ENCODE measurements around the gene HSD17B13.
"Not testable (repeated sequence)": the region's sequence is repeated elsewhere in the genome, so short reads cannot be mapped to it uniquely, and the experiment has no call there.

HSD17B13 gene, protein sequence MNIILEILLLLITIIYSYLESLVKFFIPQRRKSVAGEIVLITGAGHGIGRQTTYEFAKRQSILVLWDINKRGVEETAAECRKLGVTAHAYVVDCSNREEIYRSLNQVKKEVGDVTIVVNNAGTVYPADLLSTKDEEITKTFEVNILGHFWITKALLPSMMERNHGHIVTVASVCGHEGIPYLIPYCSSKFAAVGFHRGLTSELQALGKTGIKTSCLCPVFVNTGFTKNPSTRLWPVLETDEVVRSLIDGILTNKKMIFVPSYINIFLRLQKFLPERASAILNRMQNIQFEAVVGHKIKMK

DNA sequence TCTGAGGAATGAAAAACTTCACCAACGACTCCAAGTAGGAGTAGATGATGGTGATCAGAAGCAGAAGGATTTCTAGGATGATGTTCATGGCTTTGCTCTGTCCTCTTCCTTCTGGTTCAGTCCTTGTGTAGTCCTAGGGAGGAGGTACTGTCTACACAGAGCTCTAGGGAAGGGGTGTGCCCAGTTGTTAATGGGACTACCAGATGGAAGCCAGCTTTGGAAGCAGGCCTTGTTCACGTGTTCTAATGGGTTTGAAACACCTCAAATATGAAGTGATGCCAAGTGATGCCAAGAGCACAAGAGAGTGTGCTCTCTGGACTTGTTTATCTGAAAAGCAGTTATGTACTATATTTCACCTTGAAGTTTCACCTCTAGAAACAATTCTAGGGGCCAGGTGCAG is at the start of gene HSD17B13:
Gene HSD17B13 (minus strand): TSS at position 129 of the 400 bp plus-strand sequence. CDS start 41 bp downstream, at position 88.
- Mint-ChIP-seq H3K27me3 (no peaks in the 10 kb centered on the region), H3K36me3 (ENCODE audit: low read depth) (no peaks in the 10 kb centered on the region), H3K27ac (no peak within 1 kb of the TSS), H3K4me1 (no peaks in the 10 kb centered on the region), H3K9me3 (no peaks in the 10 kb centered on the region), H3K4me3 (no peak within 1 kb of the TSS)
- no peak for DNase-seq
- ATAC-seq, result no peak

DNA sequence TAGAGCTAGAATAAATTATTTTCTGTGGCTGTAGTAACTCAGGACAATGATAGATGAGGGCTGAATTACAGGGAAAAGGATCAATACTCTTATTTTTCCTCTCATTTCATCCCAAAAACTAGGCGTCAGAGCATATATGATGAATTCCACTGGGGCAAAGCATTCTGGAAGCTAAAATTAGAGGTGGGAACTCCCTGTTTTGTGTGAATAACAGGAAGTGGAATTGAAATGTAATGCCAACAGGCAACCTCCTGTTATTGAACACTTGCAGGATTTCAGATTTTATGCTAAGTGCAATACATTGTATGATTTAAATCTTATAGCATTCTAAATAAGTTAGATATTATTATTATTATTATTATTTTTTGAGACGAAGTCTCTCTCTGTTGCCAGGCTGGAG is 47.4 kb upstream of the HSD17B13 start:
- no peak overlapping the region for H3K4me3 Mint-ChIP-seq
- ATAC-seq, result no peak
- no peaks in the 10 kb centered on the region for H3K4me1 Mint-ChIP-seq
- no peaks in the 10 kb centered on the region for H3K9me3 Mint-ChIP-seq
- H3K36me3 Mint-ChIP-seq (ENCODE audit: low read depth), result peaks cover 20% of the 10 kb centered on the region
- no peaks in the 10 kb centered on the region for H3K27me3 Mint-ChIP-seq
- no peak for DNase-seq
- H3K27ac Mint-ChIP-seq, result no peak overlapping the region

DNA sequence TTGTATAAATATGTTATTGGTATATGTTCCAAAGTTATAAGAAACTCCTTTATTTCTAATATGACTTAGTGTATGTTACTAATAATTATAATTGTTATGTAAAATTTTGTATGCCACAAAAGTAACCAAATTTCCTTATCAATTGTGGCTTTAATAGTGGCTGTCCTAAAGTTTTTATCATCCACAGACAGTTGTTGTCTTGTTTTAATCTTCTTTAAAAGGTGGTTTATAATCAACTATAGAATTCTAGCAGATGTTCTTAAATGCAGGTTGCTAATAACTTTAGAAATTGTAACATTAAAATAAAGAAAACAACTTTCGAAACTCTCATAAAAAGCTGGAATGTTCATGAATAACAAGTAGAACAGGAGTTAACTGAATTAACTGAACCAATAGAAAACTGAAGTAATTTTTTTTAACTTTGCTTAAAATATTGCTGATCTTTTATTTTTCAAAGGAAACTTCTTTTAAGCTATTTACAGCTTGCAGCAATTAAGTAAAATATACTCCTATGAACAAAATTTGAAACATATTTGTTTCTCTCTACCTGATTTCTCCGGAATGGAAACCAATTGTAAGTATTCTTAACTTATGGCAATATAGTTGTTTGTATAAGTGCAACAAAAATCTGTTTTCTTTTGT is 44.0 kb upstream of the HSD17B13 start:
- no peaks in the 10 kb centered on the region for H3K27me3 Mint-ChIP-seq
- no peak overlapping the region for H3K4me3 Mint-ChIP-seq
- peaks cover 20% of the 10 kb centered on the region for H3K36me3 Mint-ChIP-seq (ENCODE audit: low read depth)
- H3K9me3 Mint-ChIP-seq, result no peaks in the 10 kb centered on the region
- ATAC-seq, result no peak
- no peak for DNase-seq
- no peak overlapping the region for H3K27ac Mint-ChIP-seq
- H3K4me1 Mint-ChIP-seq, result no peaks in the 10 kb centered on the region

GRCh38 chr4:87365348-87365747 is 42.7 kb upstream of the HSD17B13 start:
- no peaks in the 10 kb centered on the region for H3K9me3 Mint-ChIP-seq
- H3K4me1 Mint-ChIP-seq, result no peaks in the 10 kb centered on the region
- H3K36me3 Mint-ChIP-seq (ENCODE audit: low read depth), result peaks cover 16% of the 10 kb centered on the region
- H3K4me3 Mint-ChIP-seq, result no peak overlapping the region
- no peak for ATAC-seq
- no peak overlapping the region for H3K27ac Mint-ChIP-seq
- H3K27me3 Mint-ChIP-seq, result no peaks in the 10 kb centered on the region
- DNase-seq, result no peak

GRCh38 chr4:87363552-87363951 is 40.9 kb upstream of the HSD17B13 start:
- Mint-ChIP-seq H3K9me3 (no peaks in the 10 kb centered on the region), H3K27me3 (no peaks in the 10 kb centered on the region), H3K4me3 (no peak overlapping the region), H3K36me3 (ENCODE audit: low read depth) (peaks cover 14% of the 10 kb centered on the region), H3K27ac (no peak overlapping the region), H3K4me1 (no peaks in the 10 kb centered on the region)
- DNase-seq, result no peak
- ATAC-seq, result no peak

DNA sequence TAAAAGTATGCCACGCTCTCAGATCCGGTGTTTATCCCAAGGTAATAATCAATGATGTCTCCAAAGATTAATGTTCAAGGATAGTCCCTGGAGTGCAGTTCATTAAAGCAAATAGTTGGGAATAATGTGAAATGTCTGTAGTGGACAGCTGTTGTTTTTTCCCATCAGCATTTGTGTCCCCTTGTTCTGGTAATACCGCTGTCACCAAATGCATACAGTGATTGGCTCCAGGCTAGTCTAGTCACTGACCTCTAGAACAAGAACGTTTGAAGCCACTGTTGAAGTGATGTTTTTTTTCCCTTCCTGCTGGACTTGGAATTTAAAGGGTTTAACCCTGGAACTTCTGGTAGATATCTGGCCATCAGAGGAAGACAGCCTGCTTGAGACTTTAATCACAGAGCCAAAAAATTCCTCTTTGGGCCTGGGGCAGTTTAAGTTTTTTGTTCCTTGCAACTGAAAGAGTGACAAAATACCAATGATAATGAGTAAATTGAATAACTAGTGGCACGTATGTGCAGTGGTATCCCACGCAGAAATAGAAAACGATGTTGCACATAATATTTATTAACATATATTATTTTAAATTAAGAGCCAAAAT is 37.8 kb upstream of the HSD17B13 start:
- Mint-ChIP-seq H3K27ac (no peak overlapping the region), H3K9me3 (no peaks in the 10 kb centered on the region), H3K4me1 (no peaks in the 10 kb centered on the region), H3K4me3 (no peak overlapping the region), H3K27me3 (no peaks in the 10 kb centered on the region), H3K36me3 (ENCODE audit: low read depth) (peaks cover 14% of the 10 kb centered on the region)
- no peak for DNase-seq
- no peak for ATAC-seq

GRCh38 chr4:87359258-87359657 is 36.6 kb upstream of the HSD17B13 start:
- no peak overlapping the region for H3K27ac Mint-ChIP-seq
- no peaks in the 10 kb centered on the region for H3K9me3 Mint-ChIP-seq
- H3K4me1 Mint-ChIP-seq, result no peaks in the 10 kb centered on the region
- ATAC-seq, result no peak
- DNase-seq, result no peak
- H3K36me3 Mint-ChIP-seq (ENCODE audit: low read depth), result peaks cover 9% of the 10 kb centered on the region
- no peak overlapping the region for H3K4me3 Mint-ChIP-seq
- H3K27me3 Mint-ChIP-seq, result no peaks in the 10 kb centered on the region

DNA sequence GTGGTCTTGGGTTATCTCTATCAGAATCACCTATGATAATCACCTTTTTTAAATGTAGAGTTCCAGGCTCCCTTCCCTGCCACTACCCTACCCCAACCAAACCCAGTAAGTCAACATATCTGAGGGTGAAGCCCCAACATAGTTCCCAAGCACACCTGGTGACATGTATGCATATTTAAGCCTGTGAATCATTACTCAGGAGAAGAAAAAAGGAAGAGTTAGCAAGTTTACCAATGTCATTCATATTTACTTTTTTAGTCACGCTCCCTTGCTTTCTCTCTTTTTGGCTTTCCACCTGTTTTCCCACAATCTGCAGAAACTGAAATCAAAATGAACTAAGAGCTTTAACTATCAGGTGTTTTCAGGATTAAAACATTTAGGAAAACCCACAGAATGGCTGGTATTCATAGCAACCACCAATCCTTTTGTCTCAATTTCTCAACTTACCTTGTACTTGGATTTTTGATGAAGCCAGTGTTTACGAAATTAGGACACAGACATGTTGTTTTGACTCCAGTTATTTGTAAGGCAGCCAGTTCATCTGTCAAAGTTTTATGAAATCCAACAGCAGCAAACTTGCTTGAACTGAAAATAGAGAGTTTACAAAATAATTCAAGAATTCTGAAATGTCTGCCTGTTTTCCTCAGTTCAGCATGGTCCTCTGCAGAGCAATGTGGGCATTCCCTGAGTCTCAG is 34.3 kb upstream of the HSD17B13 start:
- no peak for ATAC-seq
- H3K9me3 Mint-ChIP-seq, result no peaks in the 10 kb centered on the region
- DNase-seq, result no peak
- H3K27ac Mint-ChIP-seq, result no peak overlapping the region
- no peak overlapping the region for H3K4me3 Mint-ChIP-seq
- H3K4me1 Mint-ChIP-seq, result no peaks in the 10 kb centered on the region
- H3K36me3 Mint-ChIP-seq (ENCODE audit: low read depth), result peaks cover 16% of the 10 kb centered on the region
- no peaks in the 10 kb centered on the region for H3K27me3 Mint-ChIP-seq

DNA sequence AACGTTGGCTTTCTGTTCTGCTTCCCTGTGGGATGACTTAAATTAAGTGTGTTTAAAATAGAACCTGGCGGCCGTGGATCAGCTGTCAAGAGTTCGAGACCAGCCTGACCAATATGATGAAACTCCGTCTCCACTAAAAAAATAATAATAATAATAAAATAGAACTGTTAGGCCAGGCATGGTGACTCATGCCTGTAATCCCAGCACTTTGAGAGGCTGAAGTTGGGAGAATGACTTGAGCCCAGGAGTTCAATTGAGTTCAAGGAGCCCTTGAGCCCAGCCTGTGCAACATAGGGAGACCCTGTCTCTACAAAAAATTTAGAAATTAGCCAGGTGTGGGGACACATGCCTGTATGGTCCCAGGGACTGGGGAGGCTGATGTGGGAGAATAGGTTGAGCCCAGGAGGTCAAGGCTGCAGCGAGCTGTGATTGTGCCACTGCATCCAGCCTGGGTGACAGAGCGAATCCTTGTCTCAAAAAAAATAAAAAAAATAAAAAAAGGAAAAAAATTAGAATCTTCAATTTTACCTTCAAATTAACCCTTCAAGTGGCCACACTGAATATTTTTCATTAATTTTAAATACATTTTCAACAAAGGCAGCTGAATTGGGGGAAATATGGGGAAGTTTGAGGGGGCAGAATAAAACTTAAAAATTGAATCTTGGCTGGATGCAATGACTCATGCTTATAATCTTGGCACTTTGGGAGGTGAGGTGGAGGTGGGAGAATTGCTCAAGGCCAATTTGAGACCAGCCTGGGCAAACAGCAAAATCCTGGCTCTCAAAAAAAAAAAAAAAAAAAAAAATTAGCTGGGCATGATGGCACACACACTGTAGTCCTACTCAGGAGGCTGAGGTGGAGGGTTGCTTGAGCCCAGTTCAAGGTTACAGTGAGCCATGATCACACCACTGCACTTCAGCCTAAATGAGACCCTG is 31.8 kb upstream of the HSD17B13 start:
- Mint-ChIP-seq H3K27ac (no peak overlapping the region), H3K4me1 (no peaks in the 10 kb centered on the region), H3K27me3 (no peaks in the 10 kb centered on the region), H3K36me3 (ENCODE audit: low read depth) (peaks cover 12% of the 10 kb centered on the region), H3K9me3 (no peaks in the 10 kb centered on the region), H3K4me3 (no peak overlapping the region)
- ATAC-seq (no peak), DNase-seq (no peak)

DNA sequence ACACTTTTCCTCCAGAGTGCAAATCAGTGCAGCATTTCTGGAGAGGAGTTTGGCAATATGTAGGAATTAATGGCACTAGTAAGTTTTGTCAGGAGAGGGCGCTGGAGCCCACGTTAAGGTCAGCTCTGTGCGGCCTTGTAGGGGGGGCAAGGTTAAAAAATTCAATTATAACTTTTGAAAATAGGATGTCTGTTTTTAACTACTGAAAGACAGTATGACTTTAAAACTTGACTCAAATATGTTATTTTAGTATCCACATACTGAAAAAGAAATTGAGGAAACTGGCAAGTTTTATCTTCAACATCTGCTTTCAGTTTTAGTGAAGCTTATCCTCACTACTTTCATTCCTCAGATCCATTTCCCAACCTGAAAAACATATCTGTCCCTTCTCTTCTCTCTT is 30.9 kb upstream of the HSD17B13 start:
- H3K27me3 Mint-ChIP-seq, result no peaks in the 10 kb centered on the region
- no peak overlapping the region for H3K27ac Mint-ChIP-seq
- no peaks in the 10 kb centered on the region for H3K4me1 Mint-ChIP-seq
- H3K36me3 Mint-ChIP-seq (ENCODE audit: low read depth), result peaks cover 12% of the 10 kb centered on the region
- DNase-seq (peak; percentile 12), ATAC-seq (no peak)
- H3K4me3 Mint-ChIP-seq, result no peak overlapping the region
- H3K9me3 Mint-ChIP-seq, result no peaks in the 10 kb centered on the region

DNA sequence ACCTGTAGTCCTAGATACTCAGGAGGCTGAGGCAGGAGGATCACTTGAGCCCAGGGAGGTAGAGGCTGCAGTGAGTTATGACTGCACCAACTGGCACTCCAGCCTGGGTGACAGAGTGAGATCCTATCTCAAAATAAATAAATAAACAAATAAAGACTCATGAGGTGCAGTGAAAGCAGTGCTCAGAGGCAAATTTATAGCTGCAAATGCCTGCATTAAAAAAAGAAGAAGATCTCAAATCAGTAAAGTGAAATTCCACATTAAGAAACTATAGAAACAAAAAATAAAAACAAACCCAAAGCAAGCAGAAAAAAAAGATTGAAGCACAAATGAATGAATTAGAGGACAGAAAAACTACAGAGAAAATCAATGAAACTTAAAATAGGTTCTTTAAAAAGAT is 22.5 kb upstream of the HSD17B13 start:
- Mint-ChIP-seq H3K9me3 (peaks cover 18% of the 10 kb centered on the region), H3K36me3 (ENCODE audit: low read depth) (peaks cover 35% of the 10 kb centered on the region), H3K4me3 (no peak overlapping the region), H3K27me3 (no peaks in the 10 kb centered on the region), H3K27ac (no peak overlapping the region), H3K4me1 (no peaks in the 10 kb centered on the region)
- no peak for DNase-seq
- no peak for ATAC-seq

GRCh38 chr4:87342872-87343271 is 20.2 kb upstream of the HSD17B13 start:
- H3K4me1 Mint-ChIP-seq, result no peaks in the 10 kb centered on the region
- peaks cover 29% of the 10 kb centered on the region for H3K9me3 Mint-ChIP-seq
- H3K27ac Mint-ChIP-seq, result no peak overlapping the region
- no peaks in the 10 kb centered on the region for H3K27me3 Mint-ChIP-seq
- ATAC-seq (no peak), DNase-seq (no peak)
- H3K4me3 Mint-ChIP-seq, result no peak overlapping the region
- peaks cover 54% of the 10 kb centered on the region for H3K36me3 Mint-ChIP-seq (ENCODE audit: low read depth)

- not testable (repeated sequence) for H3K4me3 Mint-ChIP-seq, ATAC-seq, H3K27me3 Mint-ChIP-seq, DNase-seq, H3K4me1 Mint-ChIP-seq, H3K27ac Mint-ChIP-seq
- H3K36me3 Mint-ChIP-seq (ENCODE audit: low read depth), result peaks cover 59% of the 10 kb centered on the region
- H3K9me3 Mint-ChIP-seq, result peaks cover 33% of the 10 kb centered on the region
Observed at GRCh38 chr4:87341954-87342635, 19.4 kb upstream of the HSD17B13 start.

All from activated naive CD8-positive, alpha-beta T cell treated with anti-CD3 and anti-CD28 coated beads, Interleukin-2, amount 50 U/mL, for 24 hours (primary cell).